Mucosa of descending colon (tissue), 3 donors: ENCODE measurements around the gene AP1S3. TPM values are rescaled to one million over a fixed set of nuclear protein-coding genes. Genes with fewer than 3 reads are reported as not detected.

Experiments used
- ATAC-seq: fragments of 200-7000 bp; cut with Tn5 transposase; one replicate; pipeline ENCODE4 v1.9.1; 2020; ENCODE audit warnings: mild to moderate bottlenecking, moderate library complexity
- DNase-seq, 3 donors: peaks; one replicate each; pipeline ENCODE4 v3.0.0-alpha.2; 2020
- H3K36me3 ChIP-seq: fragments of 200-600 bp; one replicate; pipeline ENCODE4 v1.8.0; 2021; ENCODE audit warnings: low read depth, mild to moderate bottlenecking
- H3K4me1 ChIP-seq: fragments of 200-600 bp; one replicate; pipeline ENCODE4 v1.8.0; 2021; ENCODE audit warnings: low read depth, mild to moderate bottlenecking
- H3K4me3 ChIP-seq: fragments of 200-600 bp; one replicate; pipeline ENCODE4 v1.8.0; 2021; ENCODE audit warnings: mild to moderate bottlenecking
- H3K9me3 ChIP-seq: fragments of 200-600 bp; one replicate; pipeline ENCODE4 v1.8.0; 2021; ENCODE audit warnings: mild to moderate bottlenecking
- CTCF ChIP-seq: fragments of 200-600 bp; IDR thresholded peaks from one replicate; pipeline ENCODE4 v1.8.0; 2022; ENCODE audit warnings: antibody characterized with exemption, mild to moderate bottlenecking
- intact Hi-C, 2 donors: fragments of 100-400 bp; cut with DNase I in 1 of 2; cut with micrococcal nuclease in 1 of 2; formaldehyde crosslinking; loops; one replicate each; pipeline versions ENCODE4 v1.11.0 to v1.11.1; 2022; cut with DNase I, micrococcal nuclease
- total RNA-seq, 3 donors: library from RNA; stranded (reverse); fragmentation: NEBNext Ultra II Directional in 2 of 3; extraction: Animal tissue kit (Norgen Biotek cat#: 25700) in 2 of 3; gene quantifications; one replicate each; pipeline versions ENCODE4 v1.2.1 to v1.2.4, GENCODE V29; 2021 to 2023
- donor health status: DM: no; HTN: no; CAD: no; lungs with moderate emphysema.
- donor health status: DM: no; HTN: no; CAD: no.
- donor health status: DM: no; HTN: yes; CAD: no.

Gene AP1S3
- total RNA-seq, 3 donors from 2014 or later = 3.5 to 8.6 (median 5.0) TPM

- no peaks in the 10 kb centered on the region for H3K9me3 ChIP-seq
- no peak for TF ChIP-seq CTCF
- ATAC-seq (no peak), DNase-seq (no peak)
- H3K4me1 ChIP-seq = no peaks in the 10 kb centered on the region
- no peak overlapping the region for H3K4me3 ChIP-seq
- H3K36me3 ChIP-seq = no peaks in the 10 kb centered on the region
- intact Hi-C loops = no loop called here
Measured at GRCh38 chr2:223744580-223744979, 92.8 kb downstream of the AP1S3 start.

- Histone ChIP-seq H3K36me3 (no peaks in the 10 kb centered on the region), H3K4me1 (no peaks in the 10 kb centered on the region), H3K9me3 (no peaks in the 10 kb centered on the region), H3K4me3 (no peak overlapping the region)
- intact Hi-C loops = no loop called here
- DNase-seq (no peak), ATAC-seq (no peak)
- no peak for TF ChIP-seq CTCF
Measured at GRCh38 chr2:223740679-223741078, 96.7 kb downstream of the AP1S3 start.

GRCh38 chr2:223737207-223737606 is 100.2 kb downstream of the AP1S3 start:
- ATAC-seq (no peak), DNase-seq (no peak)
- intact Hi-C loops = no loop called here
- Histone ChIP-seq H3K36me3 (no peaks in the 10 kb centered on the region), H3K4me1 (no peaks in the 10 kb centered on the region), H3K9me3 (no peaks in the 10 kb centered on the region), H3K4me3 (no peak overlapping the region)
- no peak for TF ChIP-seq CTCF

GRCh38 chr2:223736488-223736887 is 100.9 kb downstream of the AP1S3 start:
- DNase-seq (no peak), ATAC-seq (no peak)
- H3K4me3 ChIP-seq = no peak overlapping the region
- no peaks in the 10 kb centered on the region for H3K4me1 ChIP-seq
- no peaks in the 10 kb centered on the region for H3K36me3 ChIP-seq
- intact Hi-C loops = no loop called here
- H3K9me3 ChIP-seq = no peaks in the 10 kb centered on the region
- TF ChIP-seq CTCF = no peak

GRCh38 chr2:223735659-223736244 is 101.6 kb downstream of the AP1S3 start:
- no peak for TF ChIP-seq CTCF
- Histone ChIP-seq H3K9me3 (no peaks in the 10 kb centered on the region), H3K36me3 (no peaks in the 10 kb centered on the region), H3K4me3 (no peak overlapping the region), H3K4me1 (no peaks in the 10 kb centered on the region)
- intact Hi-C loops = no loop called here
- ATAC-seq (no peak), DNase-seq (no peak)

- Histone ChIP-seq H3K36me3 (no peaks in the 10 kb centered on the region), H3K4me1 (no peaks in the 10 kb centered on the region), H3K4me3 (no peak overlapping the region), H3K9me3 (no peaks in the 10 kb centered on the region)
- intact Hi-C loops = no loop called here
- no peak for ATAC-seq
- DNase-seq = no peak
- no peak for TF ChIP-seq CTCF
Measured at GRCh38 chr2:223735035-223735640, 102.2 kb downstream of the AP1S3 start.
